WERI-Rb-1 (cell line): Measurements from ENCODE around the gene TEKT1.

Experiments
- DNase-seq: peaks from one replicate; pipeline ENCODE4 v3.0.0-alpha.2; 2020
- H3K27ac ChIP-seq: fragments of 250-450 bp; sonication (Bioruptor Pico); 2 replicates; pipeline ENCODE4 v1.5.1; 2020; ENCODE audit warnings: mild to moderate bottlenecking, moderate library complexity
- H3K27me3 ChIP-seq: fragments of 250-450 bp; sonication (Bioruptor Pico); 2 replicates; pipeline ENCODE4 v1.5.1; 2021; ENCODE audit warnings: mild to moderate bottlenecking, low read depth, moderate library complexity; ENCODE audit not compliant: insufficient read depth, severe bottlenecking
- H3K36me3 ChIP-seq: fragments of 250-450 bp; sonication (Bioruptor Pico); 2 replicates; pipeline ENCODE4 v1.5.1; 2020; ENCODE audit warnings: mild to moderate bottlenecking, moderate library complexity
- H3K4me3 ChIP-seq: 2 replicates; pipeline ENCODE4 v1.5.1; 2011; ENCODE audit warnings: low read depth, mild to moderate bottlenecking, control low read depth, low read length
- H3K9me3 ChIP-seq: fragments of 250-450 bp; sonication (Bioruptor Pico); 2 replicates; pipeline ENCODE4 v1.5.1; 2021; ENCODE audit warnings: mild to moderate bottlenecking, moderate library complexity; ENCODE audit not compliant: severe bottlenecking
- TF ChIP-seq, protein P1 (sequence below): IDR thresholded peaks from 2 replicates; pipeline ENCODE4 v1.5.1; 2011; ENCODE audit warnings: low read depth, mild to moderate bottlenecking, control low read depth, inconsistent platforms, low read length

TEKT1 gene

DNA sequence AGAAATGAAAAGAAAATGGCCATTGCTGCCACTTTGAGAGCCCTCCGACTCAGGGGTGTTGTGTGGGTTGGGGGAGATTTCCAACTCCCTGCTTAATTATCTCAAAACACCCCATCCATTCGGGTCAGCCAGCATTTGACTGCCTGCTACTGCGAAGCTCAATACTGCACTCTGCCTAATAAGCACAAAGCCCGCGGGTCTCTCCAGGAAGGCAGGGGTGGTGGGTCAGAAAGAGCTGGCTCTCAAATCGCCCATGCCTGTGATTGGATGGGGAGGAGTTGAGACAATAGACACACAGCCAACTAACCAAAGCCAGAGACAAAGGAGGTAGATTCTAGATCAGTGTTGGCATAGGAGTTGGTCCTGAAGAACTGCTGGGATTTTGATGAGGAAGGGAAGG, 78.0 kb downstream of the TEKT1 start:
- H3K27me3 ChIP-seq = peaks cover 85% of the 10 kb centered on the region
- peaks cover 5% of the 10 kb centered on the region for H3K9me3 ChIP-seq
- no peak overlapping the region for H3K4me3 ChIP-seq
- no peaks in the 10 kb centered on the region for H3K36me3 ChIP-seq
- no peak overlapping the region for H3K27ac ChIP-seq
- TF ChIP-seq, protein P1, sequence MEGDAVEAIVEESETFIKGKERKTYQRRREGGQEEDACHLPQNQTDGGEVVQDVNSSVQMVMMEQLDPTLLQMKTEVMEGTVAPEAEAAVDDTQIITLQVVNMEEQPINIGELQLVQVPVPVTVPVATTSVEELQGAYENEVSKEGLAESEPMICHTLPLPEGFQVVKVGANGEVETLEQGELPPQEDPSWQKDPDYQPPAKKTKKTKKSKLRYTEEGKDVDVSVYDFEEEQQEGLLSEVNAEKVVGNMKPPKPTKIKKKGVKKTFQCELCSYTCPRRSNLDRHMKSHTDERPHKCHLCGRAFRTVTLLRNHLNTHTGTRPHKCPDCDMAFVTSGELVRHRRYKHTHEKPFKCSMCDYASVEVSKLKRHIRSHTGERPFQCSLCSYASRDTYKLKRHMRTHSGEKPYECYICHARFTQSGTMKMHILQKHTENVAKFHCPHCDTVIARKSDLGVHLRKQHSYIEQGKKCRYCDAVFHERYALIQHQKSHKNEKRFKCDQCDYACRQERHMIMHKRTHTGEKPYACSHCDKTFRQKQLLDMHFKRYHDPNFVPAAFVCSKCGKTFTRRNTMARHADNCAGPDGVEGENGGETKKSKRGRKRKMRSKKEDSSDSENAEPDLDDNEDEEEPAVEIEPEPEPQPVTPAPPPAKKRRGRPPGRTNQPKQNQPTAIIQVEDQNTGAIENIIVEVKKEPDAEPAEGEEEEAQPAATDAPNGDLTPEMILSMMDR = no peak
- no peak for DNase-seq

DNA sequence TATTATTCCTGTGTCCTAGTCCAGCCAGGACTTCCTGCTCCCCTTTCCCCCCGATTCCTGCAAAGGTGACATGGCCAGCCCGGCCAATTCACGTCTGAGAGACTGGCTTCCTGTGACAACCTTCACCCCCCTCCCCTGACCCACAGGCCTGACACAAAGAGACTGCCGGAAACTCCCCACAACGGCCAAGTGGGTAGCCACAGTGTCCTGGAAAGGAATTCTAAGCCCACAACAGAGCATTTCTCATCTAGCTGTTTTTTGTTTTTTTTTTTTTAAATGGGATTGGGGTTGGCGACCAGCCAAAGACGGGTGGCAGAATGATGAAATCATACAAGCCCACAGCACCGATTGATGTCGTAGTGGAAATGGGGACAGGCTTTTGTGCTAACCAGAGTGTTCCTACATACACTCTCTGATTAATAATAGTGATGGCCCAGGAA, 78.5 kb downstream of the TEKT1 start:
- no peak for DNase-seq
- H3K4me3 ChIP-seq = no peak overlapping the region
- TF ChIP-seq, protein P1 = no peak
- no peaks in the 10 kb centered on the region for H3K36me3 ChIP-seq
- H3K27me3 ChIP-seq = peaks cover 89% of the 10 kb centered on the region
- H3K9me3 ChIP-seq = peaks cover 5% of the 10 kb centered on the region
- no peak overlapping the region for H3K27ac ChIP-seq

DNA sequence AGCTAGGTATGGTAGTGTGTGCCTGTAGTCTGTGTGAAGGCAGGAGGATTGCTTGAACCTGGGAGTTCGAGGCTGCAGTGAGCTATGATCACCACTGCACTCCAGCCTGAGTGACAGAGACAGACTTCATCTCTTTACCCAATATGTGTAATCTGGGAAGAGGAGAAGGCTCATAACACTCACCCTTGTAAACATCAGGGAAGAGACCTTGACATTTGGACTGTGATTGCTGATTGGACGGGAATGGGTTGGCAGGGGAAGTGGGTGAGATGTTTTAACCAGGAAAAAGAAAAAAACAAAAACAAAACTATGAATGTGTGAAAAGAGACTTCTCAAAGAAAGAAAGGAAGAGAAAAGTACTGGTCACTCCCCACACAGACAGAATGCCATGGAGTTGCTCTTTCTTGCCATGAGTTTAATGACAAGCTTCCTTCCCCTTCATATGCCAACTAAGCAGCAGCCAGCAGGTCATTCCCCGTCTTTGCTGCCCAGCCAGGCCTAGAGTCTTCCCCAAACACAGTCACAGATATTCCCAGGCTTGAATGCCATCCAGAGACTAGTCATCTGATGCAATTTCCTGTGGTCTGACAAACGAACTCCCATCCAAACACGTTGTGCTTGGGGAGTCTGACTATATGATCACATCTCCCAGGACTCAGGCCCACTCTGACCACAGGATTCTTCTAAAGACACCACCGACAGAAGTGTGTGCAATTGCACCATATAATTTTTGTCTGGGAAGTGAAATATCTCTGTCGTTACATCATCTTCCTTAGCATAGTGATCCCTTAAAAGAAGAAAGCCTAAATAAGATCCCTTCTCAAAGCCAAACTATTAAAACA, 79.2 kb downstream of the TEKT1 start:
- H3K9me3 ChIP-seq = peaks cover 5% of the 10 kb centered on the region
- peaks cover 85% of the 10 kb centered on the region for H3K27me3 ChIP-seq
- no peaks in the 10 kb centered on the region for H3K36me3 ChIP-seq
- DNase-seq = no peak
- H3K4me3 ChIP-seq = no peak overlapping the region
- H3K27ac ChIP-seq = no peak overlapping the region
- TF ChIP-seq, protein P1 = no peak

DNA sequence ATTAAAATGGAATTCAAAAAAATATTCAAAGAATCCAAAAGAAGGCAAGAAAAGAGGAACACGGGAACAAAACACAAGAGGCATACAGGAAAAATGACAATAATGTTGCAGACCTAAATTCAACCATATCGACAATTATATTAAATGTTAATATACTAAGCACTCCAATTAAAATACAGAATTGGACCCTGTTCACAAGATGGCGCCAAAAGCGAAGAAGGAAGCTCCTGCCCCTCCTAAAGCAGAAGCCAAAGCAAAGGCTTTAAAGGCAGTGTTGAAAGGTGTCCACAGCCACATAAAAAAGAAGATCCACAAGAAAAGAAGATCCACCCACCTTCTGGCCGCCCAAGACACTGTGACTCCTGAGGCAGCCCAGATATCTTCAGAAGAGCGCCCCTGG, 82.0 kb downstream of the TEKT1 start:
- Histone ChIP-seq H3K36me3 (no peaks in the 10 kb centered on the region), H3K9me3 (peaks cover 5% of the 10 kb centered on the region), H3K4me3 (no peak overlapping the region), H3K27ac (no peak overlapping the region), H3K27me3 (peaks cover 80% of the 10 kb centered on the region)
- TF ChIP-seq, protein P1 = no peak
- DNase-seq = no peak

DNA sequence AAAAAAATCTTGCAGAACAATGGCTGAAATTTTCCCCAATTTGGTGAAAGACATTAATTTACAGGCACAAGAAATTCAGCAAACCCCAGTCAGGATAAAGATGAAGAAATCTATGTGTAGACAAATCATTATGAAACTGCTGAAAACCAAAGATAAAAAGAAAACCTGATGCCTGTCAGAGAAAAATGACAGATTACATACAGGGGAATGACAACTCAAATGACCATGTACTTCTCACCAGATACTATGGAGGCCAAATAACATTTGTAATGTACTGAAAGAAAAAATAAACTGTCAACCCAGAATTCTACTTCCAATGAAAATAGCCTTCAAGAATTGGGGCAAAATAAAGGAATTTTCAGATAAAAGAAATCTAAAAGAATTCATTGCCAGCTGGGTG, 82.9 kb downstream of the TEKT1 start:
- TF ChIP-seq, protein P1 = no peak

More for the DNA sequence above, 82.9 kb downstream of the TEKT1 start:
- no peak for DNase-seq
- H3K27me3 ChIP-seq = peaks cover 85% of the 10 kb centered on the region
- H3K36me3 ChIP-seq = no peaks in the 10 kb centered on the region
- peaks cover 5% of the 10 kb centered on the region for H3K9me3 ChIP-seq
- no peak overlapping the region for H3K4me3 ChIP-seq
- H3K27ac ChIP-seq = no peak overlapping the region
